Measurements from ENCODE around the gene CCDC88B.
A peak's percentile ranks its signal among the peaks of the same experiment; 100 is the strongest.
"Not testable (repeated sequence)": the region's sequence is repeated elsewhere in the genome, so short reads cannot be mapped to it uniquely, and the experiment has no call there.

The CCDC88B gene

DNA sequence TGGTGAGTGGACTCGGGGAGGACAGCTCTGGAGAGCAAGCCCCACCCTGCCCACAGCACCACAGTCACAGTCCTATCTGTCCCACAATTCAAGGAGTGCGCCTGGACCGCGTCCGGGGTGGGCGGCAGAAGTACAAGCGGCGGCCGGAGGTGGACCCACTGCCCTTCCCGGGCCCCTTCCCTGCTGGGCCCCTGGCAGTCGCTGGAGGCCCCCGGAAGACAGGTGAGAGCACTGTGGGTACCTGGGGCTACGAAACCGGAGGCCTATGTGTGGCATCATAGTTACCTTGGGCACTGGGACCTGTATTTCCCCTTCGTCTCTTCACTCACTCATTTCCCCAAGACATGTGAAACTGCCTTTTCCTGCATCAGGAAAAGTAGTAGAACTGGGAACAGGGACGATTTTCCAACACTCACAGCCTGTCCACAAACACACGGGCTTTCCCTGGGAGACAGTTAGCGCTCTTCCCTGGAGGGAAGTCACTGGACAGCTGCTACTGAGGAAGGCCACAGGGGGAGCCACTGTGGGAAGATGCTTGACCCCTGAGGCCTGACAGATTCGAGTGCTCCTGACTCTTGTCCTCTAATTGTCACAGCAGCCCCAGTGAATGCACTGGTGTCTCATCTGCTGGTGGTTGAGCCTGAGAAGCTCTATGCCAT lies 25.7 kb upstream of the CCDC88B start:
- H3K27ac Mint-ChIP-seq = no peak overlapping the region
- H3K4me3 Mint-ChIP-seq = no peak overlapping the region

DNA sequence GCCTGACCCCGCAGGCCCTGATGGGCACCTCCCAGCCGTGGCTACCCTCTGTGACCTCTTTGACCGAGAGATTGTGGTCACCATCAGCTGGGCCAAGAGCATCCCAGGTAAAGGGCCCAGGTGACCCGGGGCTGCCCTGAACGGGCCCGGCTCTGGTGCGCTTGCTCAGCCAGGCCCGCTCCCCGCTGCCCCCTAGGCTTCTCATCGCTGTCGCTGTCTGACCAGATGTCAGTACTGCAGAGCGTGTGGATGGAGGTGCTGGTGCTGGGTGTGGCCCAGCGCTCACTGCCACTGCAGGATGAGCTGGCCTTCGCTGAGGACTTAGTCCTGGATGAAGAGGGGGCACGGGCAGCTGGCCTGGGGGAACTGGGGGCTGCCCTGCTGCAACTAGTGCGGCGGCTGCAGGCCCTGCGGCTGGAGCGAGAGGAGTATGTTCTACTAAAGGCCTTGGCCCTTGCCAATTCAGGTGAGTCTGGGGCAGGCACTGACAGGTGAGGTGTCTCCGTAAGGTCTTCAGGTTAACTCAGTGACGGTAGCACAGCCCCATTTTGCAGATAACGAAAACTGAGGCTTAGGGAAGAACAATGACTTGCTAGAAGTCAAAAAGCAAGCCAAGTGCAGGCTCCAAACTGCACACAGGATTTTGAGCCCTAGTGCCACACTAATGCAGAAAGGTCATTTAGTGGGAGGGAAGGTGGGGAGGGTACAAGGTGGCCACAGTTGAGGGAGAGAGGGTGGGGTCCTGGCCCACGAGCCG lies 25.0 kb upstream of the CCDC88B start:
- Mint-ChIP-seq H3K27ac (no peak overlapping the region), H3K36me3 (ENCODE audit: low read depth) (peaks cover 21% of the 10 kb centered on the region), H3K9me3 (no peaks in the 10 kb centered on the region), H3K27me3 (ENCODE audit: low read depth) (no peaks in the 10 kb centered on the region), H3K4me3 (no peak overlapping the region), H3K4me1 (ENCODE audit: low read depth) (peaks cover 30% of the 10 kb centered on the region)

More for the DNA sequence above, 25.7 kb upstream of the CCDC88B start:
- Mint-ChIP-seq H3K4me1 (ENCODE audit: low read depth) (peaks cover 29% of the 10 kb centered on the region), H3K9me3 (no peaks in the 10 kb centered on the region), H3K27me3 (ENCODE audit: low read depth) (no peaks in the 10 kb centered on the region), H3K36me3 (ENCODE audit: low read depth) (peaks cover 20% of the 10 kb centered on the region)

DNA sequence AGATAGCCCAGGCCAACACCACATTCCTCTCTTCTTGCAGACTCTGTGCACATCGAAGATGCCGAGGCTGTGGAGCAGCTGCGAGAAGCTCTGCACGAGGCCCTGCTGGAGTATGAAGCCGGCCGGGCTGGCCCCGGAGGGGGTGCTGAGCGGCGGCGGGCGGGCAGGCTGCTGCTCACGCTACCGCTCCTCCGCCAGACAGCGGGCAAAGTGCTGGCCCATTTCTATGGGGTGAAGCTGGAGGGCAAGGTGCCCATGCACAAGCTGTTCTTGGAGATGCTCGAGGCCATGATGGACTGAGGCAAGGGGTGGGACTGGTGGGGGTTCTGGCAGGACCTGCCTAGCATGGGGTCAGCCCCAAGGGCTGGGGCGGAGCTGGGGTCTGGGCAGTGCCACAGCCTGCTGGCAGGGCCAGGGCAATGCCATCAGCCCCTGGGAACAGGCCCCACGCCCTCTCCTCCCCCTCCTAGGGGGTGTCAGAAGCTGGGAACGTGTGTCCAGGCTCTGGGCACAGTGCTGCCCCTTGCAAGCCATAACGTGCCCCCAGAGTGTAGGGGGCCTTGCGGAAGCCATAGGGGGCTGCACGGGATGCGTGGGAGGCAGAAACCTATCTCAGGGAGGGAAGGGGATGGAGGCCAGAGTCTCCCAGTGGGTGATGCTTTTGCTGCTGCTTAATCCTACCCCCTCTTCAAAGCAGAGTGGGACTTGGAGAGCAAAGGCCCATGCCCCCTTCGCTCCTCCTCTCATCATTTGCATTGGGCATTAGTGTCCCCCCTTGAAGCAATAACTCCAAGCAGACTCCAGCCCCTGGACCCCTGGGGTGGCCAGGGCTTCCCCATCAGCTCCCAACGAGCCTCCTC lies 24.1 kb upstream of the CCDC88B start:
- Mint-ChIP-seq H3K36me3 (ENCODE audit: low read depth) (peaks cover 27% of the 10 kb centered on the region), H3K4me3 (peak overlapping the region; percentile 87), H3K27ac (peak overlapping the region; percentile 100), H3K4me1 (ENCODE audit: low read depth) (peaks cover 31% of the 10 kb centered on the region)
- not testable (repeated sequence) for H3K27me3 Mint-ChIP-seq (ENCODE audit: low read depth); H3K9me3 Mint-ChIP-seq

DNA sequence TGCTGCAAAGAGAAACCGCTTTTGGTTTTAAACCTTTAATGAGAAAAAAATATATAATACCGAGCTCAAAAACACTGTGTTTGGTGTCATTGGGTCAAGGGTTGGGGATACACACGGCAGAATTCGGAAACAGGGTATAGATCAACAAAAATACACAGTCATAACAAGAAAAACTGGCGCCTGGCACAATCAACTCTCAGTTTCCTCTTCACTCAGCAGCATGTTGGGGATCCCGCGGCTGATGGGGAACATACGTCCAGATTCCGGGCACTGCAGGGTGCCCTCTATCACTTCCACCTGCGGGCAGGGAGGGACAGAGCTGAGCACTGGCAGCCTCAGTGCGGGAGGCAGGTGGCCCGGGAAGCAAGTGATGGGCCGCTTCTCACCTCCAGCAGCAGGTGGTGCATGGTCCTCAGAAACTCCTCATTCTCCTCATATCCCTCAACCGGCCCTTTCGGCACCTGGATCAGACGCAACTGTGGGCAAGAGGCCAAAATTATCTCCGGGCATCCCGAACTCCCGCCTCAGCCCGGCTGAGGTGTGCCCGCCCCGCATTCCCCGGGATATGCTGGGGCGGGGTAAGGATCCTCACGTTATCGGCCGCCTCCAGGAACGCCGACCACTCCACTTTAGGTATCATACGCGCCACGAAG lies 23.2 kb upstream of the CCDC88B start:
- peaks cover 32% of the 10 kb centered on the region for H3K36me3 Mint-ChIP-seq (ENCODE audit: low read depth)
- no peaks in the 10 kb centered on the region for H3K27me3 Mint-ChIP-seq (ENCODE audit: low read depth)
- peaks cover 34% of the 10 kb centered on the region for H3K4me1 Mint-ChIP-seq (ENCODE audit: low read depth)

DNA sequence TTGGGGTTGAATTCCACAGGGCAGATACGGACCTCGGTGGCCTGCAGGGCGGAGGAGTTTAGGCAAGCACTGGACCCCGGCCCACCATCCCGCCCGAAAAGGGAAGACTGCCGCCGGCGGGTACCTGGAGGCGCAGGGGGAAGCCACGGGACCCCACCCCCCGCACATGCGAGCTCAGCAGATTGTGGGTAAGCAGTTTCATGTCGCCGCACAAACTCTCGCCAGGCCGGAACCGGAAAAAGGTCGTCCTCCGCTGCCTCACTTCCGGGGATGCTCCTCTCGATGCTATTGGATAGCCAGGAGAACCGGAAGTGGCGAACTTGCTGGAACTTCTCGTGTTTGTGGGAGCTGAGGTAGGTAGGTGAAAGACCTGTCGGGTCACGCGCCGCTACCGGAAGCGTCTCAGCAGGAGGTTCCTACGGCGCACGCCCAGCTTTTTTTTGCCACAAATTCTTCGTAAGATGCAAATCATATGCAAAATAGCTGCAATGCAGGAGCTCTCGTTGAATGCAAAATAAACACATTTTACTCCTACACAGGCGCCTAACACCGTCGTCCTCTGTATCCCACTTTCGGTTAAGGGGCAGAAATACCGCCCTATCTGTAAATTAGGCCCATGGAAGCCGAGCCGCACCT lies 22.6 kb upstream of the CCDC88B start, which contains the start of gene TRMT112:
TRMT112 (minus strand) TSS at position 235 of the 636 bp plus-strand sequence; CDS start at position 202, 33 bp downstream.
- H3K4me3 Mint-ChIP-seq = peak within 1 kb of the TSS; percentile 87
- peaks cover 31% of the 10 kb centered on the region for H3K4me1 Mint-ChIP-seq (ENCODE audit: low read depth)
- H3K9me3 Mint-ChIP-seq = no peaks in the 10 kb centered on the region
- no peaks in the 10 kb centered on the region for H3K27me3 Mint-ChIP-seq (ENCODE audit: low read depth)
- H3K27ac Mint-ChIP-seq = peak within 1 kb of the TSS; percentile 100
- H3K36me3 Mint-ChIP-seq (ENCODE audit: low read depth) = peaks cover 34% of the 10 kb centered on the region

More for the DNA sequence above, 23.2 kb upstream of the CCDC88B start:
- H3K4me3 Mint-ChIP-seq = peak overlapping the region; percentile 87
- no peaks in the 10 kb centered on the region for H3K9me3 Mint-ChIP-seq
- H3K27ac Mint-ChIP-seq = peak overlapping the region; percentile 100

DNA sequence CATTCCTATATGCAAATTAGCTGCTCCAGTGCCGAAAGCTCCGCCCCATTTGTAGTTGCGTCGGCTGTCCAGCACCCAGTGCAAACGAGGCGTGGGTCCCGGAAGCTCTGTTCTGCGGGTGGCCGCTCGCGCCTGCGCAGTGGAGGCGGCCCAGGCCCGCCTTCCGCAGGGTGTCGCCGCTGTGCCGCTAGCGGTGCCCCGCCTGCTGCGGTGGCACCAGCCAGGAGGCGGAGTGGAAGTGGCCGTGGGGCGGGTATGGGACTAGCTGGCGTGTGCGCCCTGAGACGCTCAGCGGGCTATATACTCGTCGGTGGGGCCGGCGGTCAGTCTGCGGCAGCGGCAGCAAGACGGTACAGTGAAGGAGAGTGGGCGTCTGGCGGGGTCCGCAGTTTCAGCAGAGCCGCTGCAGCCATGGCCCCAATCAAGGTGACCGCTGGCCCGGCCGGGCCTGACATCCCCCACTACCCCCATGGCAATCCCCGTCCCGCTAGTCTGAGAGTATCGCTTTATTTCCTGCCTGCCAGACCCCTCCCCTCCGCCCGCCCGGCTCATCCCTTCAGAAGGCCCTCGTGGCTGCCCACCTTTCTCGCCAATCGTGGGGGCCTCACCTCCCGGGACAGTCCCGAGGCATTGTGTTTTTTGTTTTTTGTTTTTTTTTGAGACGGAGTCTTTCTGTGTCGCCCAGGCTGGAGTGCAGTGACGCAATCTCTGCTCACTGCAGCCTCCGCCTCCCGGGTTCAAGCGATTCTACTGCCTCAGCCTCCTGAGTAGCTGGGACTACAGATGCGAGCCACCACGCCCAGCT lies 21.8 kb upstream of the CCDC88B start, which contains the start of gene PRDX5:
PRDX5 (plus strand) TSS at position 161 of the 805 bp plus-strand sequence; CDS start at position 256, 95 bp downstream.
- H3K9me3 Mint-ChIP-seq = no peaks in the 10 kb centered on the region
- H3K4me3 Mint-ChIP-seq = peak within 1 kb of the TSS; percentile 87
- H3K36me3 Mint-ChIP-seq (ENCODE audit: low read depth) = peaks cover 28% of the 10 kb centered on the region
- H3K27ac Mint-ChIP-seq = peak within 1 kb of the TSS; percentile 100
- H3K4me1 Mint-ChIP-seq (ENCODE audit: low read depth) = peaks cover 24% of the 10 kb centered on the region
- no peaks in the 10 kb centered on the region for H3K27me3 Mint-ChIP-seq (ENCODE audit: low read depth)

DNA sequence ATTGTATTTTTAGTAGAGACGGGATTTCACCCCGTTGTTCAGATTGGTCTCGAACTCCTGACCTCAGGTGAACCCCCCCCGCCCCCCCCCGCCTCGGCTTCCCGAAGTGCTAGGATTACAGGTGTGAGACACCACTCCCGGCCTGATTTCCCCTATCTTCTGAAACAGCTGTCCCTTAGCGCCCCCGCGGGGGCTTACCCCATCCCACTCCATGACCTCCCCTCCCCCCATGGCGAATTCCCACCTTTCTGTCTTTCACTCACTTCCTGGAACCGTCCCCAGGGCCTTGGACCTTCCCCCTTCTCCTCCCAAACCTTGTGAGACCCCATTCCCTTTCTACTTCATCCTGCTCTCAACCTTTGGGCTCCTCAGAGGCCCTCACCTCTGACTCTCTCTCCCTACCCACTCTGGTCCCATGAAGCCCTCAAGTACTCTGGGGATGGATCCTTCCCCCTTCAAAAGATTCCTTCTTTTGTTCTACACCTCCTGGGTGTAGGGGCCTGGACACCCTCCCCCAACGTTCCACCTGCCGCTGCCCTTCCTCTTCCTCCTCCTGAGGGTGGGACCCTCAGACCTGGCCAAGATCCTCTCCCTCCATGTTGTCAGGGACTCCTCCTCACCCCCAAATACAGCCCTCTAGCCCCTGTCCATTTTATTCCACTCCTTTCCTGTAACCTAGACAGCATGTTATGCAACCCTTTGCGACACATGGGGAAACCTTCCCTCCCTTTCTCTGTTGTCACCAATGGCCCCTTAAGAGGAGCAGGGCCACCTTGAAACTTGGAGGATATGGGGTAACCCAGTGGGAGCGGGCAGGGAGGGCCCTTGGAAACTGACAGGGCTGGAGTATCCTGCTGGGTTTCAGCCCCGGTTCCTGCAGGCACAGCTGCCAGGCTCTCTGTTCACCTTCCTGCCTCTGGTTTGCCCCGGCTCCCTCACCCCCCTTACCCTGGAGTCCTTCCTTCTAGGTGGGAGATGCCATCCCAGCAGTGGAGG lies 20.9 kb upstream of the CCDC88B start:
- H3K36me3 Mint-ChIP-seq (ENCODE audit: low read depth) = peaks cover 27% of the 10 kb centered on the region
- peak overlapping the region; percentile 87 for H3K4me3 Mint-ChIP-seq
- H3K4me1 Mint-ChIP-seq (ENCODE audit: low read depth) = peaks cover 22% of the 10 kb centered on the region
- peak overlapping the region; percentile 100 for H3K27ac Mint-ChIP-seq
- no peaks in the 10 kb centered on the region for H3K9me3 Mint-ChIP-seq
- no peaks in the 10 kb centered on the region for H3K27me3 Mint-ChIP-seq (ENCODE audit: low read depth)

DNA sequence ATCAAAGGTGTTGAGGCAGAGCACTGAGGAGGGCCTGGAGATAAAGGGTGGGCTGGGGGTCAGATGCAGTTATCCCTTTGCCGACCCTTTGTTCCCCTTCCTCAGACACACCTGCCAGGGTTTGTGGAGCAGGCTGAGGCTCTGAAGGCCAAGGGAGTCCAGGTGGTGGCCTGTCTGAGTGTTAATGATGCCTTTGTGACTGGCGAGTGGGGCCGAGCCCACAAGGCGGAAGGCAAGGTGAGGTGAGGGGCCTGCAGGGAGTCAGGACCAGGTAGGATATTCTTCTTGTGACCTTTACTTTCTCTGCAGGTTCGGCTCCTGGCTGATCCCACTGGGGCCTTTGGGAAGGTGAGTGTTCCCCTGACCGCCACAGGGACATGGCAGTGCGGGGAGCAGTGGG lies 19.4 kb upstream of the CCDC88B start:
- Mint-ChIP-seq H3K36me3 (ENCODE audit: low read depth) (peaks cover 23% of the 10 kb centered on the region), H3K4me1 (ENCODE audit: low read depth) (peaks cover 22% of the 10 kb centered on the region), H3K4me3 (no peak overlapping the region), H3K27ac (peak overlapping the region; percentile 13), H3K27me3 (ENCODE audit: low read depth) (no peaks in the 10 kb centered on the region), H3K9me3 (no peaks in the 10 kb centered on the region)

DNA sequence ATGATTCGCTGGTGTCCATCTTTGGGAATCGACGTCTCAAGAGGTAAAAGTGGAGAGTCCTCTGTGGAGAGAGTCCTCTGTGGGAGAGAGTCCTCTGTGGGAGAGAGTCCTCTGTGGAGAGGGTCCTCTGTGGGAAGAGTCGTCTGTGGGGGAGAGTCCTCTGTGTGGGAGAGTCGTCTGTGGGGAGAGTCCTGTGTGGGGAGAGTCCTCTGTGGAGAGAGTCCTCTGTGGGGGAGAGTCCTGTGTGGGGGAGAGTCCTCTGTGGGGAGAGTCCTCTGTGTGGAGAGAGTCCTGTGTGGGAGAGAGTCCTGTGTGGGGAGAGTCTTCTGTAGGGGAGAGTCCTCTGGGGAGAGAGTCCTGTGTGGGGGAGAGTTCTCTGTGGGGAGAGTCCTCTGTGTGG lies 19.0 kb upstream of the CCDC88B start:
- peak overlapping the region; percentile 35 for H3K27ac Mint-ChIP-seq
- no peaks in the 10 kb centered on the region for H3K9me3 Mint-ChIP-seq
- no peaks in the 10 kb centered on the region for H3K27me3 Mint-ChIP-seq (ENCODE audit: low read depth)
- peaks cover 23% of the 10 kb centered on the region for H3K36me3 Mint-ChIP-seq (ENCODE audit: low read depth)
- no peak overlapping the region for H3K4me3 Mint-ChIP-seq
- peaks cover 22% of the 10 kb centered on the region for H3K4me1 Mint-ChIP-seq (ENCODE audit: low read depth)

DNA sequence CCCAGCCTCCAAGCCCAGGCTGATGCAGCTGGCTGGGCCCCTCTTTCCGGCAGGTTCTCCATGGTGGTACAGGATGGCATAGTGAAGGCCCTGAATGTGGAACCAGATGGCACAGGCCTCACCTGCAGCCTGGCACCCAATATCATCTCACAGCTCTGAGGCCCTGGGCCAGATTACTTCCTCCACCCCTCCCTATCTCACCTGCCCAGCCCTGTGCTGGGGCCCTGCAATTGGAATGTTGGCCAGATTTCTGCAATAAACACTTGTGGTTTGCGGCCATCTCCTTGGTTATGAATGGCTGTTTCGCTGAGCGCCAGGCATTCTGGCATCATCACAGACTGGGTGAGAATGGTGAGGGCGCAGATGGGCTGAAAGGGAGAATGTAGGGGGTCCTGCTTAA lies 18.5 kb upstream of the CCDC88B start:
- Mint-ChIP-seq H3K4me3 (no peak overlapping the region), H3K27ac (no peak overlapping the region)

DNA sequence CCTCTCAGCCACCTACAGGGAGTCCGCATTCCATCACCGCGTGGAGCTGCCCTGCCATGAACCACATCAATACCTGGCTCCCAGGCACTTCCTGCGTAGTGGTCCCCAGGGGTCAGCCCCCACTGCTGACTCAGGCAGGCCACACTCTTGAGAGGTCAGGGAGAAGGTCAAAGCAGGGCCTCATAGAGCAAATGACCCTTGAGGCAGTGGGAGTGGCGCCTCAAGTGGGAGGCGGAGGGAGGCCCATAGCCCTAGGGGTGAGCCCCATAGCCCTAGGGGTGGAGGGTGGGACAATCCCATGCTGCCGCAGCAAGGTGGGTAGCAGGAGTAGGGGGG lies 17.1 kb upstream of the CCDC88B start:
- Mint-ChIP-seq H3K36me3 (ENCODE audit: low read depth) (peaks cover 17% of the 10 kb centered on the region), H3K27ac (no peak overlapping the region), H3K4me1 (ENCODE audit: low read depth) (peaks cover 9% of the 10 kb centered on the region)

More for the DNA sequence above, 18.5 kb upstream of the CCDC88B start:
- H3K4me1 Mint-ChIP-seq (ENCODE audit: low read depth) = peaks cover 18% of the 10 kb centered on the region
- no peaks in the 10 kb centered on the region for H3K27me3 Mint-ChIP-seq (ENCODE audit: low read depth)
- no peaks in the 10 kb centered on the region for H3K9me3 Mint-ChIP-seq
- peaks cover 21% of the 10 kb centered on the region for H3K36me3 Mint-ChIP-seq (ENCODE audit: low read depth)

DNA sequence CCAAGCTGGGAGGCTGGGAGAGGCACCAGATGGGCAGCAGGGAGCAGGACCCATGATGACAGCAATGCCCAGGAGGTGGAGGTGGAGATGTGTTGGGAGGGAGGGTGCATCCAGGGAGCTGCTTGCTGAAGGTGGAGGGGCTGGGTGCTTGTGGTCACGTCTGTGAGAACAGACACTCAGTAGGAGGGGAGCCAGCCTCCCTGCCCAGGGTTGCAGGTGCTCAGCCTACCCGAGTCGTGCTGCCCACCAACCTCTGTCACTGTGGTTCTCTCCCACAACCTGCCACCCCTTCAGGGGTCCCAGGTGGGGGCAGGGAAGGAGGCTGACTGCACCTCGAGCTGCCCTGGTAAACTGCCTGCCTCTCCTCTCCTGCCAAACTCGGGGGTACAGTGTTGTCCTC lies 16.6 kb upstream of the CCDC88B start:
- H3K9me3 Mint-ChIP-seq = no peaks in the 10 kb centered on the region
- H3K4me1 Mint-ChIP-seq (ENCODE audit: low read depth) = peaks cover 9% of the 10 kb centered on the region
- no peaks in the 10 kb centered on the region for H3K27me3 Mint-ChIP-seq (ENCODE audit: low read depth)
- H3K36me3 Mint-ChIP-seq (ENCODE audit: low read depth) = peaks cover 17% of the 10 kb centered on the region
- H3K27ac Mint-ChIP-seq = no peak overlapping the region
- no peak overlapping the region for H3K4me3 Mint-ChIP-seq

More for the DNA sequence above, 17.1 kb upstream of the CCDC88B start:
- Mint-ChIP-seq H3K4me3 (no peak overlapping the region), H3K9me3 (no peaks in the 10 kb centered on the region), H3K27me3 (ENCODE audit: low read depth) (no peaks in the 10 kb centered on the region)

Data from T-helper 1 cell treated with Interleukin-12 subunit alpha and Interleukin-12 subunit beta and Interleukin-4 antibody, amounts not matched to agents 30 μg/mL and 1 μg/mL, for 36 hours (primary cell).